IMR-90 (cell line): ENCODE data around the gene ARHGAP15. TPM values are rescaled to one million over a fixed set of nuclear protein-coding genes. Genes with fewer than 3 reads are reported as not detected.

Experiments
- ATAC-seq: fragments of 200-7000 bp; cut with Tn5 transposase; 2 replicates; pipeline ENCODE4 v1.9.1; 2020; ENCODE audit warnings: low read depth, mild to moderate bottlenecking, moderate library complexity
- BruUV-seq: library from RNA; stranded (reverse); fragments of 400-500 nt; replicated peaks from 2 replicates; lab custom pipeline; 2021; lab: Mats Ljungman, UMichigan
- CTCF ChIA-PET: fragments of 300-600 bp; formaldehyde crosslinking; extraction: SDS; loops from one replicate; lab custom pipeline; 2021; ENCODE audit warnings: antibody characterized with exemption; lab: Yijun Ruan, JAX
- POLR2A ChIA-PET: fragments of 300-600 bp; sonication (Branson Sonifier 250); formaldehyde crosslinking; loops from one replicate; lab custom pipeline; 2022; ENCODE audit warnings: antibody characterized with exemption; ENCODE audit not compliant: unreplicated experiment; lab: Charles Lee
- DNase-seq: peaks from one replicate; pipeline ENCODE4 v3.0.0; 2013
- H2AFZ ChIP-seq: replicated peaks from 2 replicates; pipeline ENCODE3; 2013; ENCODE audit warnings: low read length, mild to moderate bottlenecking; ENCODE audit not compliant: poor library complexity
- H2AK5ac ChIP-seq: 2 replicates; pipeline ENCODE4 v1.6.1; 2013; ENCODE audit warnings: low read depth, low read length, inconsistent platforms
- H2AK9ac ChIP-seq: replicated peaks from 2 replicates; pipeline ENCODE3; 2013; ENCODE audit warnings: mild to moderate bottlenecking, low read depth, low read length, moderate library complexity; ENCODE audit not compliant: poor library complexity
- H2BK120ac ChIP-seq: 2 replicates; pipeline ENCODE4 v1.6.1; 2013; ENCODE audit warnings: low read depth, low read length, inconsistent platforms
- H2BK15ac ChIP-seq: 3 replicates; pipeline ENCODE4 v1.6.1; 2013; ENCODE audit warnings: low read depth, low read length, inconsistent platforms
- H2BK20ac ChIP-seq: 2 replicates; pipeline ENCODE4 v1.6.1; 2013; ENCODE audit warnings: low read depth, mild to moderate bottlenecking, inconsistent platforms, low read length, moderate library complexity
- H2BK5ac ChIP-seq: 2 replicates; pipeline ENCODE4 v1.6.1; 2013; ENCODE audit warnings: mild to moderate bottlenecking, low read depth, low read length, inconsistent platforms; ENCODE audit not compliant: poor library complexity, severe bottlenecking
- H3K14ac ChIP-seq: replicated peaks from 2 replicates; pipeline ENCODE4 v1.6.1; 2013; ENCODE audit warnings: low read depth, low read length, inconsistent platforms
- H3K18ac ChIP-seq: 2 replicates; pipeline ENCODE4 v1.6.1; 2013; ENCODE audit warnings: low read depth, low read length, control low read depth
- H3K23ac ChIP-seq: 2 replicates; pipeline ENCODE4 v1.6.1; 2013; ENCODE audit warnings: low read depth, low read length, inconsistent platforms
- H3K27ac ChIP-seq: 2 replicates; pipeline ENCODE4 v1.5.1; 2013; ENCODE audit warnings: mild to moderate bottlenecking, control low read depth, low read length; ENCODE audit not compliant: insufficient read depth
- H3K27me3 ChIP-seq: 2 replicates; pipeline ENCODE4 v1.6.1; 2013; ENCODE audit warnings: low read length; ENCODE audit not compliant: control insufficient read depth, insufficient read depth
- H3K36me3 ChIP-seq: 2 replicates; pipeline ENCODE4 v1.6.1; 2013; ENCODE audit warnings: low read length, mixed read lengths; ENCODE audit not compliant: control insufficient read depth, insufficient read depth
- H3K4ac ChIP-seq: 2 replicates; pipeline ENCODE4 v1.6.1; 2013; ENCODE audit warnings: low read depth, low read length, inconsistent platforms
- H3K4me1 ChIP-seq: 2 replicates; pipeline ENCODE4 v1.6.1; 2013; ENCODE audit warnings: low read length, mixed read lengths; ENCODE audit not compliant: control insufficient read depth, insufficient read depth
- H3K4me2 ChIP-seq: 2 replicates; pipeline ENCODE4 v1.6.1; 2013; ENCODE audit warnings: low read depth, mild to moderate bottlenecking, control low read depth, low read length, moderate library complexity
- H3K4me3 ChIP-seq: 2 replicates; pipeline ENCODE4 v1.5.1; 2013; ENCODE audit warnings: low read depth, mild to moderate bottlenecking, control low read depth, low read length, moderate library complexity; ENCODE audit not compliant: insufficient read depth
- H3K56ac ChIP-seq: 2 replicates; pipeline ENCODE4 v1.6.1; 2013; ENCODE audit warnings: low read length, inconsistent platforms; ENCODE audit not compliant: insufficient read depth; ENCODE audit errors: extremely low read depth
- H3K79me1 ChIP-seq, 2 experiments: 2 replicates each; pipeline ENCODE4 v1.6.1; 2013; ENCODE audit warnings: low read length in 2 of 2, inconsistent platforms in 1 of 2, low read depth in 1 of 2
- H3K9ac ChIP-seq: 2 replicates; pipeline ENCODE4 v1.6.1; 2013; ENCODE audit warnings: low read depth, low read length, control low read depth
- H3K9me1 ChIP-seq: 2 replicates; pipeline ENCODE4 v1.6.1; 2013; ENCODE audit warnings: low read length, inconsistent platforms; ENCODE audit not compliant: insufficient read depth
- H3K9me3 ChIP-seq: 2 replicates; pipeline ENCODE4 v1.6.1; 2013; ENCODE audit warnings: low read length; ENCODE audit not compliant: control insufficient read depth, insufficient read depth
- H4K20me1 ChIP-seq: 2 replicates; pipeline ENCODE4 v1.6.1; 2013; ENCODE audit warnings: low read length, inconsistent platforms; ENCODE audit not compliant: insufficient read depth
- H4K5ac ChIP-seq: 2 replicates; pipeline ENCODE4 v1.6.1; 2013; ENCODE audit warnings: mild to moderate bottlenecking, low read depth, low read length, control low read depth
- H4K8ac ChIP-seq, 2 experiments: 2 replicates each; pipeline ENCODE4 v1.6.1; 2013; ENCODE audit warnings: low read depth in 2 of 2, low read length in 2 of 2, control low read depth in 1 of 2, inconsistent platforms in 1 of 2
- H4K91ac ChIP-seq: 2 replicates; pipeline ENCODE4 v1.6.1; 2013; ENCODE audit warnings: low read depth, low read length, inconsistent platforms; ENCODE audit not compliant: insufficient read depth
- MAFK ChIP-seq: IDR thresholded peaks from 2 replicates; pipeline ENCODE4 v1.6.1; 2012; ENCODE audit warnings: low read depth, low read length, improper control_type of control experiment
- RFX5 ChIP-seq: IDR thresholded peaks from 2 replicates; pipeline ENCODE4 v1.8.0; 2012; ENCODE audit warnings: low read depth, mild to moderate bottlenecking, low read length, moderate library complexity
- WGBS, 2 experiments: methylation state at CpG; one replicate each; pipeline versions ENCODE4 v1.1.5 to v1.1.7; 2013; ENCODE audit warnings: missing lambda C conversion rate in 2 of 2; ENCODE audit not compliant: insufficient read length in 1 of 2; ENCODE audit errors: extremely low coverage in 2 of 2; 5-methylcytosine and 5-hydroxymethylcytosine counted together
- dilution Hi-C: fragments of 300-500 bp; cut with HindIII; formaldehyde crosslinking; loops from one replicate; pipeline ENCODE4 v1.14.3; 2018; ENCODE audit warnings: low sequenced_read_pairs; ENCODE audit not compliant: unreplicated experiment
- in situ Hi-C: fragments of 300-500 bp; cut with MboI; formaldehyde crosslinking; loops from 3 replicates; pipeline ENCODE4 v1.14.3; 2019; ENCODE audit warnings: low sequenced_read_pairs, inconsistent platforms, mixed read lengths
- intact Hi-C: fragments of 100-400 bp; cut with micrococcal nuclease; formaldehyde crosslinking; loops from 2 replicates; pipeline ENCODE4 v1.10.0; 2022
- polyA plus RNA-seq, 3 experiments: library from polyadenylated mRNA; depleted of rRNA; stranded (reverse); fragments of >200 nt; gene quantifications; 2 replicates each; pipeline ENCODE4 v1.2.3, GENCODE V29; 2012; ENCODE audit warnings: low replicate concordance in 1 of 3
- total RNA-seq: library from RNA; depleted of rRNA; stranded (reverse); fragments of >200 nt; gene quantifications from 2 replicates; pipeline ENCODE4 v1.2.3, GENCODE V29; 2012

ARHGAP15 gene
- total and polyA plus RNA-seq, 2 of the 4 experiments (the other 2 are of a cell fraction): not detected

GRCh38 chr2:143705108-143705707, 576.0 kb downstream of the ARHGAP15 start:
- H4K20me1 ChIP-seq: no peaks in the 10 kb centered on the region
- no peaks in the 10 kb centered on the region for H3K27me3 ChIP-seq
- H3K56ac ChIP-seq: no peak overlapping the region
- no peaks in the 10 kb centered on the region for H3K9me1 ChIP-seq
- ATAC-seq (peak; percentile 48), DNase-seq (peak; percentile 76)
- H3K4ac ChIP-seq: no peak overlapping the region
- BruUV-seq: no TSS peak
- no peak overlapping the region for H3K9ac ChIP-seq
- H3K4me3 ChIP-seq: no peak overlapping the region
- peak overlapping the region; percentile 88 for H3K18ac ChIP-seq
- no peak overlapping the region for H2BK15ac ChIP-seq
- peak overlapping the region; percentile 64; the same call in 1 of the 2 replicates for H2BK20ac ChIP-seq
- dilution Hi-C loops: no loop called here
- H4K8ac ChIP-seq: peak overlapping the region in 1 of 2 experiments; percentile 8; a peak in 1 of 4 replicates
- H3K23ac ChIP-seq: no peak overlapping the region
- POLR2A ChIA-PET: no interaction called here
- H3K14ac ChIP-seq: no peak overlapping the region; the same call in 1 of the 2 replicates
- no peaks in the 10 kb centered on the region; the same call in 1 of the 2 replicates for H3K9me3 ChIP-seq
- H4K91ac ChIP-seq: no peak overlapping the region
- H2AFZ ChIP-seq: no peak overlapping the region
- intact Hi-C loops: loop anchor here (10.0 kb wide), 1 partner anchor 370 kb away; no protein-coding TSS in a partner anchor
- no peaks in the 10 kb centered on the region for H3K79me1 ChIP-seq
- peak overlapping the region; percentile 57; the same call in 1 of the 2 replicates for H3K4me2 ChIP-seq
- TF ChIP-seq RFX5: no peak
- TF ChIP-seq MAFK: peak; percentile 87
- H3K4me1 ChIP-seq: peaks cover 8% of the 10 kb centered on the region
- peak overlapping the region; percentile 63 for H4K5ac ChIP-seq
- no peaks in the 10 kb centered on the region for H3K36me3 ChIP-seq
- CTCF ChIA-PET: no interaction called here
- H2BK120ac ChIP-seq: peak overlapping the region; percentile 66
- no peak overlapping the region for H2AK5ac ChIP-seq
- in situ Hi-C loops: no loop called here
- H2AK9ac ChIP-seq: no peak overlapping the region
- peak overlapping the region; percentile 91 for H2BK5ac ChIP-seq
- peak overlapping the region; percentile 66; the same call in 1 of the 2 replicates for H3K27ac ChIP-seq
- WGBS, 2 experiments: no CpG with 5 or more reads among the region's 6 CpGs
